ENCODE measurements around the gene LUZP2.

Gene LUZP2

GRCh38 chr11:24591283-24591682, 94.4 kb downstream of the LUZP2 start:
- H3K4me1 Mint-ChIP-seq (ENCODE audit: low read depth), result no peaks in the 10 kb centered on the region
- no peaks in the 10 kb centered on the region for H3K9me3 Mint-ChIP-seq
- no peaks in the 10 kb centered on the region for H3K36me3 Mint-ChIP-seq (ENCODE audit: low read depth)
- H3K4me3 Mint-ChIP-seq, result no peak overlapping the region
- no peak overlapping the region for H3K27ac Mint-ChIP-seq
- no peaks in the 10 kb centered on the region for H3K27me3 Mint-ChIP-seq (ENCODE audit: low read depth)

DNA sequence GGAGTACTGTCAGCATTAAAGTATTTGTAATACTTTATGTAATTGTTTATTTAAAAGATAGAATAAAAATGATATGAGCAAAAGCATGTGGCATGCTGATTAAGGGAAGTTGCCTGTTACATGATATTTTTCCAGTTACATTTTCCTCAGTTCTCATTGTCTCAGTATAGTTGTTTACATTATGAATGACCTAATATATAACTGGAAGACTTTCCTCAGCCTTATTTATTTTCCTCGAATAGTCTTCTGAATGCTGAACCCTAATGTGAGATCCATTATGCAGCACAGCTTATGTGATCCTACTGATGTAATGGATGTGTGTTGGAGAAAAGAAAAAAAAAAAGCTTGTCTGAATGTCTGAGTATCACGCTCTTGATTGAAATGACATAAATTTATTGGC, 95.5 kb downstream of the LUZP2 start:
- H3K36me3 Mint-ChIP-seq (ENCODE audit: low read depth), result no peaks in the 10 kb centered on the region
- no peaks in the 10 kb centered on the region for H3K27me3 Mint-ChIP-seq (ENCODE audit: low read depth)
- no peaks in the 10 kb centered on the region for H3K9me3 Mint-ChIP-seq
- no peak overlapping the region for H3K4me3 Mint-ChIP-seq
- H3K27ac Mint-ChIP-seq, result no peak overlapping the region
- H3K4me1 Mint-ChIP-seq (ENCODE audit: low read depth), result no peaks in the 10 kb centered on the region

GRCh38 chr11:24593332-24593731, 96.5 kb downstream of the LUZP2 start:
- Mint-ChIP-seq H3K27me3 (ENCODE audit: low read depth) (no peaks in the 10 kb centered on the region), H3K4me3 (no peak overlapping the region), H3K36me3 (ENCODE audit: low read depth) (no peaks in the 10 kb centered on the region)

GRCh38 chr11:24594401-24594800, 97.5 kb downstream of the LUZP2 start:
- no peak overlapping the region for H3K4me3 Mint-ChIP-seq
- H3K36me3 Mint-ChIP-seq (ENCODE audit: low read depth), result no peaks in the 10 kb centered on the region
- H3K27ac Mint-ChIP-seq, result no peak overlapping the region
- H3K9me3 Mint-ChIP-seq, result no peaks in the 10 kb centered on the region
- H3K27me3 Mint-ChIP-seq (ENCODE audit: low read depth), result no peaks in the 10 kb centered on the region
- no peaks in the 10 kb centered on the region for H3K4me1 Mint-ChIP-seq (ENCODE audit: low read depth)

More at GRCh38 chr11:24593332-24593731, 96.5 kb downstream of the LUZP2 start:
- Mint-ChIP-seq H3K27ac (no peak overlapping the region), H3K9me3 (no peaks in the 10 kb centered on the region), H3K4me1 (ENCODE audit: low read depth) (no peaks in the 10 kb centered on the region)

DNA sequence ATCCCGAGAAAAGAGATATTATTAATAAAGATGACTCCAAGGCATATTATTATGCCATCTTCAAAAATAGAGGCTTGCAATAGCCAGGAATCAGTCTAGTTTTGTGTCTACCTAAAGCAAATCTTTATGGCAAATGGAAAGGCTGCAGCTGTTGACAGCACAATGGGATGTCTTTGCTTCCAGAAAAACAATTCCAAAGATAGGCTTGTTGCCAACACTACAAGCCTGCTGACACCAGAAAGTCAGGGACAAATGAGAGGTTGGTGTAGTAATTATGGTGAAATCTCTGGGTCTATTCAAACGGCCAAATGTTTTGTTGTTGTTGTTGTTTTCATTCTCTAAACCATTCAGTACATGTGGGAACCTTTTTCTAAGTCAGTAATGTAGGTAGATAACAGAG, 101.8 kb downstream of the LUZP2 start:
- Mint-ChIP-seq H3K36me3 (ENCODE audit: low read depth) (no peaks in the 10 kb centered on the region), H3K4me3 (no peak overlapping the region), H3K27ac (no peak overlapping the region), H3K9me3 (no peaks in the 10 kb centered on the region), H3K27me3 (ENCODE audit: low read depth) (no peaks in the 10 kb centered on the region), H3K4me1 (ENCODE audit: low read depth) (no peaks in the 10 kb centered on the region)

GRCh38 chr11:24609192-24610119, 112.6 kb downstream of the LUZP2 start:
- H3K27ac Mint-ChIP-seq, result no peak overlapping the region
- no peaks in the 10 kb centered on the region for H3K9me3 Mint-ChIP-seq
- H3K27me3 Mint-ChIP-seq (ENCODE audit: low read depth), result no peaks in the 10 kb centered on the region
- H3K36me3 Mint-ChIP-seq (ENCODE audit: low read depth), result no peaks in the 10 kb centered on the region
- H3K4me1 Mint-ChIP-seq (ENCODE audit: low read depth), result no peaks in the 10 kb centered on the region
- no peak overlapping the region for H3K4me3 Mint-ChIP-seq

GRCh38 chr11:24615451-24616160, 118.8 kb downstream of the LUZP2 start:
- H3K4me3 Mint-ChIP-seq, result no peak overlapping the region
- H3K27ac Mint-ChIP-seq, result no peak overlapping the region
- H3K36me3 Mint-ChIP-seq (ENCODE audit: low read depth), result no peaks in the 10 kb centered on the region
- H3K27me3 Mint-ChIP-seq (ENCODE audit: low read depth), result no peaks in the 10 kb centered on the region
- no peaks in the 10 kb centered on the region for H3K9me3 Mint-ChIP-seq
- H3K4me1 Mint-ChIP-seq (ENCODE audit: low read depth), result no peaks in the 10 kb centered on the region

- H3K4me3 Mint-ChIP-seq, result no peak overlapping the region
- H3K27ac Mint-ChIP-seq, result no peak overlapping the region
- no peaks in the 10 kb centered on the region for H3K27me3 Mint-ChIP-seq (ENCODE audit: low read depth)
- H3K36me3 Mint-ChIP-seq (ENCODE audit: low read depth), result no peaks in the 10 kb centered on the region
- no peaks in the 10 kb centered on the region for H3K4me1 Mint-ChIP-seq (ENCODE audit: low read depth)
- no peaks in the 10 kb centered on the region for H3K9me3 Mint-ChIP-seq
Observed at GRCh38 chr11:24617856-24618255, 121.0 kb downstream of the LUZP2 start.

DNA sequence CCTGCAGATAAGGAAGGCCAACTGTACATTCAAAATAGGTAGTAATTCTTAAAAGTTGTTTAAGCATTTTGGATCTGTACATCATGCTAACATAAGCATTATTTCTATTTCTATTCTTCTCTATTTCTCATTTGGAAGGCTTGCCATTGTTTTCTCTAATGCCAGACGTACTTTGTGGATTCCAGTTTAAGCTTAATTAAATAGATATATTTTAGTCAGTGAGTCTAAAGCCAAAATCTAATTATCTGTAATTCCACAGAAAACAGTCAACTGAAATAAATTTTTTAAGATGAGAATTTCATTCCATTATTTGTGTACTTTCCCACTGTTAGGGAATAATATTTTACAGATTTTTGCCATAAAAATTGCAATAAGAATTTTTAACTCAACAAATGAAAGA, 123.0 kb downstream of the LUZP2 start:
- Mint-ChIP-seq H3K36me3 (ENCODE audit: low read depth) (no peaks in the 10 kb centered on the region), H3K27me3 (ENCODE audit: low read depth) (no peaks in the 10 kb centered on the region), H3K27ac (no peak overlapping the region)

DNA sequence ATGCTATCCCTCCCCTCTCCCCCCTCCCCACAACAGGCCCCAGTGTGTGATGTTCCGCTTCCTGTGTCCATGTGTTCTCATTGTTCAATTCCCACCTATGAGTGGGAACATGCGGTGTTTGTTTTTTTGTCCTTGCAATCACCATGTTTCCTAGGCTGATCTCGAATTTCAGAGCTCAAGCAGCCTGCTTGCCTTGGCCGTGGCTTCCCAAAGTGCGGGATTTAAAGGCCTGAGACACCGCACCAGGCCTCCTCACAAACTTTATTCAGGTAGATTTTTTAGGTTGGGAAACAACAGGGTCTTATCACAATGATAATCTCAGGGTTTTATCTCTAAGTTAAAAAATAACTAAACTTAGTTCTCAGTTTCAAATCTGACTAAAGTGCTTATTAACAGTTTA, 125.4 kb downstream of the LUZP2 start:
- H3K27me3 Mint-ChIP-seq (ENCODE audit: low read depth), result no peaks in the 10 kb centered on the region
- H3K4me3 Mint-ChIP-seq, result no peak overlapping the region
- H3K4me1 Mint-ChIP-seq (ENCODE audit: low read depth), result no peaks in the 10 kb centered on the region
- no peaks in the 10 kb centered on the region for H3K36me3 Mint-ChIP-seq (ENCODE audit: low read depth)
- no peak overlapping the region for H3K27ac Mint-ChIP-seq
- no peaks in the 10 kb centered on the region for H3K9me3 Mint-ChIP-seq

More for the DNA sequence above, 123.0 kb downstream of the LUZP2 start:
- H3K4me3 Mint-ChIP-seq, result no peak overlapping the region
- H3K9me3 Mint-ChIP-seq, result no peaks in the 10 kb centered on the region
- no peaks in the 10 kb centered on the region for H3K4me1 Mint-ChIP-seq (ENCODE audit: low read depth)

- Mint-ChIP-seq H3K27me3 (ENCODE audit: low read depth) (no peaks in the 10 kb centered on the region), H3K9me3 (no peaks in the 10 kb centered on the region), H3K27ac (no peak overlapping the region), H3K36me3 (ENCODE audit: low read depth) (no peaks in the 10 kb centered on the region), H3K4me1 (ENCODE audit: low read depth) (no peaks in the 10 kb centered on the region), H3K4me3 (no peak overlapping the region)
Observed at GRCh38 chr11:24623121-24623520, 126.3 kb downstream of the LUZP2 start.

DNA sequence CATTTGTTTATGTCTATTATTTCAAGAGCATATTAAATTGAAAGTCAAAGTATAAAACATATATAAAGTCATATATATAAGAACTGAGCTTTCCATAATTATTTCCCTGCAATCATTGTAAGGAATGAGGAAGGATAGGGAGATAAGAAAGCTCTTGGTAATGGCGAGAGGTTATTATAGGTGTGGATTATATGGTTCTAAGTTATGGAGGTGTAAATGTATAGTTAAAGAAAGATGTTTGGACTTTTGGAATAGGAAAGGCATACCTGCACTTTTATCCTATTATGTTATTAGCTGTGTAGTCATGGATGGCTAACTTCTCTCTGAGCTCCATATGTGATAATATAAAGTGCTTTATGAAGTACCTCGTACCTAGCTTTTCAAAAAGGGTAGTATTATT, 127.6 kb downstream of the LUZP2 start:
- no peak overlapping the region for H3K4me3 Mint-ChIP-seq
- no peaks in the 10 kb centered on the region for H3K9me3 Mint-ChIP-seq
- H3K4me1 Mint-ChIP-seq (ENCODE audit: low read depth), result no peaks in the 10 kb centered on the region
- no peak overlapping the region for H3K27ac Mint-ChIP-seq
- no peaks in the 10 kb centered on the region for H3K36me3 Mint-ChIP-seq (ENCODE audit: low read depth)
- H3K27me3 Mint-ChIP-seq (ENCODE audit: low read depth), result no peaks in the 10 kb centered on the region

DNA sequence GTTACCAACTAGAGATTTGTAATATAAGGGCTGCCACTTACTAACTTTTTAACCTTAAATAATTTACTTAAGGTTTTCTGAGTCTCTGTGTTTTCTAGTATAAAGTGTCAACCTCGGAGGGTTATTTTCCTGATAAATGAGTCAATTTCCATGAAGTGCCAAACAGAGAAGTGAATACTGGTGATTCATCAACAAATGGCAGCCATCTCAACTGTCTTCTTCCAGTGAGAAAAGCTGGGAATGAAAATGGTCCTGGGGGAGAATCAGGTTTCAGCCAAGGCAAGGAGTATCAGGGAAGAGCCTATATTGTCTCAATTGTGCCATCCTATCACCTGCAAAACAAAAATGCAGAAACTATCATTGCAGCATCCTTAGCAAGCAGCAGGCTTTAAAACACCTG, 129.1 kb downstream of the LUZP2 start:
- H3K9me3 Mint-ChIP-seq, result no peaks in the 10 kb centered on the region
- H3K27ac Mint-ChIP-seq, result no peak overlapping the region
- no peak overlapping the region for H3K4me3 Mint-ChIP-seq
- no peaks in the 10 kb centered on the region for H3K27me3 Mint-ChIP-seq (ENCODE audit: low read depth)
- no peaks in the 10 kb centered on the region for H3K36me3 Mint-ChIP-seq (ENCODE audit: low read depth)
- no peaks in the 10 kb centered on the region for H3K4me1 Mint-ChIP-seq (ENCODE audit: low read depth)

DNA sequence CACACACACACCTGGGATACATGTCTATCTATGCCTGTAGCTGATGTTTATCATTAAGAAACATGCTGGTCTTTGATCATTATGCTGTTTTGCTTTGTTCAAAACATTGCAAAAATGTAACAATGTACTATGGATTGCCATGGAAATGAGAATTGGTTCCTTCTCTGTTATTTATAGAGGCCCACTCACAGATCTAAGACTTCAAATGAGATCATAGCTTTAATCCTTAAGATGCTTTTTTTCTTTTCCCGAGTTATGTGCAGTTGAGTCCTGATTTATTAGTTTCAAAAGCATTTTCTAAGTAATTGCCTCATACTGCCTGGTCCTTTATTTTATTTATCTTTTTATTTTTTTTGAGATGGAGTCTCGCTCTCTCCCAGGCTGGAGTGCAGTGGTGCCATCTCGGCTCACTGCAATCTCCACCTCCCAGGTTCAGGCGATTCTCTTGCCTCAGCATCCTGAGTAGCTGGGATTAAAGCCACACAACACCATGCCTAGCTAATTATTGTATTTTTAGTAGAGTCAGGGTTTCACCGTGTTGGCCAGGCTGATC, 131.4 kb downstream of the LUZP2 start:
- H3K27ac Mint-ChIP-seq, result no peak overlapping the region
- no peaks in the 10 kb centered on the region for H3K36me3 Mint-ChIP-seq (ENCODE audit: low read depth)
- no peaks in the 10 kb centered on the region for H3K27me3 Mint-ChIP-seq (ENCODE audit: low read depth)
- H3K9me3 Mint-ChIP-seq, result peaks cover 8% of the 10 kb centered on the region
- no peak overlapping the region for H3K4me3 Mint-ChIP-seq
- no peaks in the 10 kb centered on the region for H3K4me1 Mint-ChIP-seq (ENCODE audit: low read depth)
